Fibroblast of skin of right biceps (primary cell): Measurements from ENCODE around the gene AGAP6.
"Not testable (repeated sequence)": the region's sequence is repeated elsewhere in the genome, so short reads cannot be mapped to it uniquely, and the experiment has no call there.

Source experiments
- DNase-seq: peaks from one replicate; pipeline ENCODE4 v3.0.0-alpha.2; 2013

AGAP6 gene

GRCh38 chr10:50027195-50027594 is 39.0 kb downstream of the AGAP6 start:
- no peak for DNase-seq

GRCh38 chr10:50033481-50033880 is 45.3 kb downstream of the AGAP6 start:
- peak; percentile 52 for DNase-seq

- DNase-seq: not testable (repeated sequence)
These were observed 47.1 kb downstream of the AGAP6 start for GRCh38 chr10:50035337-50035736.

GRCh38 chr10:50044941-50045664 is 56.9 kb downstream of the AGAP6 start:
- DNase-seq: peak; percentile 29

GRCh38 chr10:50046457-50046856 is 58.3 kb downstream of the AGAP6 start:
- peak; percentile 40 for DNase-seq

- not testable (repeated sequence) for DNase-seq
These were observed 59.4 kb downstream of the AGAP6 start for GRCh38 chr10:50047594-50047993.

GRCh38 chr10:50051995-50052660 is 63.9 kb downstream of the AGAP6 start:
- DNase-seq: peak; percentile 33

GRCh38 chr10:50052778-50053376 is 64.7 kb downstream of the AGAP6 start:
- not testable (repeated sequence) for DNase-seq

GRCh38 chr10:50055494-50056292 is 67.5 kb downstream of the AGAP6 start:
- not testable (repeated sequence) for DNase-seq

GRCh38 chr10:50056654-50057053 is 68.4 kb downstream of the AGAP6 start:
- DNase-seq: not testable (repeated sequence)

- not testable (repeated sequence) for DNase-seq
These were observed 70.5 kb downstream of the AGAP6 start for GRCh38 chr10:50058727-50059126.

- not testable (repeated sequence) for DNase-seq
These were observed 71.7 kb downstream of the AGAP6 start for GRCh38 chr10:50059946-50060345.
